ENCODE results near the gene MYO7B.

MYO7B gene

DNA sequence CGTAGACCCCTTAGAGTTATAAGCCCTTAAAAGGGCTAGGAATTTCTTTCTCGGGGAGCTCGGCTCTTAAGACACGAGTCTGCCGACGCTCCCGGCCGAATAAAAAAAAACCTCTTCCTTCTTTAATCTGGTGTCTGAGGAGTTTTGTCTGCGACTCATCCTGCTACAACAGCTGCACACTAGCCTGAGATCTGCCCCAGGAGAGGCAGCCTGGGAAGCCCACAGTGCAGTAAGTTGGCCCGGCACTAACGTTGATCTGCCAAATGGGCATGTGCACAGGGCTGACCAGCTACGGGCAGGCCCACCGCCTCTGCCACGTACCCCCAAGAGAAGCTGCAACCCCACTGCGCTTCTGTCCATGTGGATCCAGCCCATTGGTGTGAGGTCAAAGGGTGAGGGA, 148.3 kb downstream of the MYO7B start:
- no peak for DNase-seq

DNA sequence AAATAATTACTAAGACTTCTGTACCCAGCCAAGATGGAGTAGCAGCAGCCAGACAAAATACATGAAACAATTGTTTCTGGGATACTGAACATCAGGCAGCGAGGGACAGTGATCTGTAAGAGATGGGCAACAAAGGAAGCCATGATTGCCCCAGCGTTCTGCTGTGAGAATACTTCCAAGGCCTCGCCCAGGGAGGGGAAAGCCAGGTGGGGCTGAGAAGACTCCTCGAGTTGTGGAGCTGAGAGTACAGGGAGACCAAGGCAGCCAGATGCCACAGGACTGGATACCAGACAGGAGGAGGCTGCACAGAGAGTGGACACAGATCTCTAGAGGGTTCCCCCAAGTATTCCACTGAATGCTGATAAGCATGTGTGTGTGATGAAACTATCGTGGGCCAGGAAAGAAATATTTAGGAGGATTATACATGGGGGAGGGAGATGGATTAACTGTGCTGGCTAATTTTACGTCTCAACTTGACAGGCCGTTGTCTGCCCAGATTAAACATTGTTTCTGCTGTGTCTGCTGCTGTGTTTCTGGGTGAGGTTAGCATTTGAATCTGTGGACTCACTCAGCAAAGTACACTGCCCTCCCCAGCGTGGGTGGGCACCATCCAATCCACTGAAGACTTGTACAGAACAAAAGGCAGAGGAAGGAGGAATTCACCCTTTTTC, 150.1 kb downstream of the MYO7B start:
- no peak for DNase-seq

Measured in NCI-H1105 (cell line).